ENCODE results near the gene HMGXB3.

DNA sequence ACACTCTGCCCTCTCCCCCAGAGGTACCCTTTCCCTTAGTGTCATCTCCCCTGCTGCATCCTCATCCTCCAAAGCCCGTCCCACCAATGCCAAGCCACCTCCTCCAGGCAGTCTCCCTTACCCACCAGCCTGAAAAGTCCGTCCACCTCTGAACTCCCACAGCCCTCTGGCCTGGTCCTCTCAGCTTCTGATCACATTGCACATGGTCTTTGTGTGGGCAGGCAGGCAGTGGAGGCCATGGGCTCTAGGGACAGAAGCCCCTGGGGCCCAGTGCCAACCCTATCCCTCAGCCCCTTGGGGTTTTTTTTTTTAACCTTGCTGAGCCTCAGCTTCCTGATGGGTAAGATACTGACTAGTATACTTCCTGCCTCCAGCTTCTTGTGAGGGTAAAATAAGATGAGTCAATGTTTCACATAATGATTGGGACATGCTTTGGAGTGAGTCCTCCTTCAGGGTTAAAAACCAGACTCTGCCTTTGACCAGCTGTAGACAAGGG lies 66.4 kb downstream of the HMGXB3 start:
- TF ChIP-seq EP300 (IDR thresholded peaks at IDR 0.05) (no peak), POLR2AphosphoS5 (IDR thresholded peaks at IDR 0.05) (no peak)
- TF ChIP-seq, protein P1, sequence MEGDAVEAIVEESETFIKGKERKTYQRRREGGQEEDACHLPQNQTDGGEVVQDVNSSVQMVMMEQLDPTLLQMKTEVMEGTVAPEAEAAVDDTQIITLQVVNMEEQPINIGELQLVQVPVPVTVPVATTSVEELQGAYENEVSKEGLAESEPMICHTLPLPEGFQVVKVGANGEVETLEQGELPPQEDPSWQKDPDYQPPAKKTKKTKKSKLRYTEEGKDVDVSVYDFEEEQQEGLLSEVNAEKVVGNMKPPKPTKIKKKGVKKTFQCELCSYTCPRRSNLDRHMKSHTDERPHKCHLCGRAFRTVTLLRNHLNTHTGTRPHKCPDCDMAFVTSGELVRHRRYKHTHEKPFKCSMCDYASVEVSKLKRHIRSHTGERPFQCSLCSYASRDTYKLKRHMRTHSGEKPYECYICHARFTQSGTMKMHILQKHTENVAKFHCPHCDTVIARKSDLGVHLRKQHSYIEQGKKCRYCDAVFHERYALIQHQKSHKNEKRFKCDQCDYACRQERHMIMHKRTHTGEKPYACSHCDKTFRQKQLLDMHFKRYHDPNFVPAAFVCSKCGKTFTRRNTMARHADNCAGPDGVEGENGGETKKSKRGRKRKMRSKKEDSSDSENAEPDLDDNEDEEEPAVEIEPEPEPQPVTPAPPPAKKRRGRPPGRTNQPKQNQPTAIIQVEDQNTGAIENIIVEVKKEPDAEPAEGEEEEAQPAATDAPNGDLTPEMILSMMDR (IDR thresholded peaks at IDR 0.05), result no peak

Measured in sigmoid colon (tissue), 4 donors.